CD4-positive, alpha-beta T cell treated with Interleukin-4 for 4 hours (primary cell): Measurements from ENCODE around the gene SH3BGRL2.
"Not testable (repeated sequence)": the region's sequence is repeated elsewhere in the genome, so short reads cannot be mapped to it uniquely, and the experiment has no call there.

Experiments
- DNase-seq: peaks from one replicate; pipeline ENCODE4 v3.0.0-alpha.2; 2020

SH3BGRL2 gene

DNA sequence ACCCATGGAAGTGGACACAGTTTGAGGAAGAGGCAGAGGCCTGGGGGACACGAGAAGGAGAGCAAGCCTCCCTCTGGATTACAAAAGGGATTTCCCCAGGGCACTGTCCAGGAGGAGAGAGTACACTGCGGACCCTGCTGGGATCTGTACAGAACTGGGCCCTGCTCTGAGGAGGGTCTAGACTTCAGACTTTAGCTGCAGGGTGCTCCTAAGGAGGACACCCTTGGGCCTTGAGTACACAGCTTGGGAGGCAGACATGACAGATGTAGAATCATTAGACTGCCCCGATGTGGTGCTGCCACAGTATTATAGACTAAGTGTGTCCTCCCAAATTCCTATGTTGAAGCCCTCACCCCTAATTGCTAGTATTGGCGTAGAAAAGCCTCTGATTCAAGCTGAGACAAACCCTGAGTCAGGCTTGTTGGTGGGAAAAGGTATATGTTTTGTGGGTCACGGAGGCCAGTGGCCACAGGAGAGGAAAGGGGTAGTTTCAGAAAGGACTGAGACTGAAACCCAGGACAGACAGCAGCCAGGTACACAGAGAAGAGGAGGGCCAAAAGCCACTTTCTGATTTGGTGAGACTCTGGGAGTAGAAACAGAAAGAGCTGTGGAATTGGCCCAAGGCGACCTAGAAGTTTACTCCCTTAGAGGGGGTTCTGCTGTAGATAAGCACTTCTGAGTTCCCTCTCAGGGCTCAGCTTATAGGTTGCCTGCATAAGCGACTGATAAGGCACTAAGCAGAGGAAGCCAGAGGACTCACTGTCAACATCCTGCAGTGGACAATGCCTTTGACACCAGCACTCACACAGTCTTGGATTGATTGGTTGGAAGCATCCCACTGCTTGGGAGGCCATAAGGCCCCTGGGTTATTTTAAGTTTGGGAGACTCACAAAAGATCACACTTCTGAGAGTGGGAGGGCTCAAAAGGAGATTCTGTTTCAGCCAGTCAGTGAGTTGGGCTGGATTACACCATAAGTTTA, 16.5 kb upstream of the SH3BGRL2 start:
- DNase-seq = no peak

DNA sequence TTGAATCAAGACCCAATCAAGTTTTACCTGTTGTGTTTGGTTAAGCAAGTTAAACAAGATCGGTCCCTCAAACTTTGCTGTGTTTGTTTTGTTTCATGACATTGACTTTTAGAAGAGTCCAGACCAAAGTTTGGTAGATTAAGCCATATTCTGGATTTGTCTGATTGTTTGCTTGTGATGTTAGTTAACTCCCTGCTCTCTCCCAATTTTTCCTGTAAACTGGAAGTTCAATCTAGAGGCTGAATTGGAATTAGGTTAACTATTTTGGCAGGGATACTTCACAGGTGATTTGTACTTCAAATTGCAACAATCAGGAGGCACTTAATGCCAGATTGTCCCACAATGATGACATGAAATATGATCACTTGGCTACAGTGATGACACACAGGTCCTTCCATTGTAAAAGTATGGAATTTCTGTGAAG, 13.6 kb upstream of the SH3BGRL2 start:
- DNase-seq = no peak

DNA sequence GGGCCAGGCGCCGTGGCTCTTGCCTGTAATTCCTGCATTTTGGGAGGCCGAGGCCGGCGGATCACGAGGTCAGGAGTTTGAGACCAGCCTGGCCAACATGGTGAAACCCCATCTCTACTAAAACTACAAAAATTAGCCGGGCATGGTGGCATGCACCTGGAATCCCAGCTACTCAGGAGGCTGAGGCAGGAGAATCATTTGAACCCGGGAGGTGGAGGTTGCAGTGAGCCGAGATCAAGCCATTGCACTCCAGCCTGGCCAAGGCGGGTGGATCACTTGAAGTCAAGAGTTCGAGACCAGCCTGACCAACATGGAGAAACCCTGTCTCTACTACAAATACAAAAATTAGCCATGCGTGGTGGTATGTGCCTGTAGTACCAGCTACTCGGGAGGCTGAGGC, 12.7 kb upstream of the SH3BGRL2 start:
- not testable (repeated sequence) for DNase-seq

DNA sequence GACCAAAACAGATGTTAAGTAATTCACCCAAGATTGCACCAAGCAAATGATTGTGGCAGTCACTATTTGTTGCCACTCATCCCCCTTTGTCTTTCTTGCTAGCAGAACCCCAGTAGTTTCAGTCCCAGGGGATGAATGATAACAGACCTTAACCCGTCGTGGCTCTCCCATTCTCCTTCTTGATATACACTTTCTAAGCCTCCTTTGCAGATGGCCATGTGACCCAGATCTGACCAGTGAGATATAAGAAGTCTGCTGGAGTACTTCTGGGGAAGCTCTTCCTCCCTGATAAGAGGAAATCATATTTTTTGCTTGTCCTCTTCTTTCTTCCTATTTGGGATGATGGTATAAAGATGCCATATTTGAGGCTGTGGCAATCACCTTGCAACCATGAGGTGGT, 9.6 kb upstream of the SH3BGRL2 start:
- DNase-seq = no peak

DNA sequence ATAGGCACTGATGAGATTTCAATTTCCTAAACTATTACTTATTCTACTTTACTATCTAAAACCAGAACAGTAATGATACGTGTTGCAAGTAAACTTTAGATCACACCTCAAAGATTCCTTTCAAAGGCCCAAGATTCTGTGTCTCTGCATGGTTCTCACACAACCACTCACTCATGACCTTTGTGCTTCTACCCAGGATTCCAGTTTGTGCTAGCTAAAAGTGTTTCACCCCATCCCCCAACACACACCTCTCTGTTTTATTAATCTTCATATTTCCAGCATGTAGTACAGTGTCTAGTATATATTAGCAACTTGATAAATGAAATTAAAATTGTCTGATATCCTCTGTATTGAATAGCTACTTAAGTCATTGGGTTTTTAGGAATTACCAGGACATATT, 8.8 kb upstream of the SH3BGRL2 start:
- no peak for DNase-seq

DNA sequence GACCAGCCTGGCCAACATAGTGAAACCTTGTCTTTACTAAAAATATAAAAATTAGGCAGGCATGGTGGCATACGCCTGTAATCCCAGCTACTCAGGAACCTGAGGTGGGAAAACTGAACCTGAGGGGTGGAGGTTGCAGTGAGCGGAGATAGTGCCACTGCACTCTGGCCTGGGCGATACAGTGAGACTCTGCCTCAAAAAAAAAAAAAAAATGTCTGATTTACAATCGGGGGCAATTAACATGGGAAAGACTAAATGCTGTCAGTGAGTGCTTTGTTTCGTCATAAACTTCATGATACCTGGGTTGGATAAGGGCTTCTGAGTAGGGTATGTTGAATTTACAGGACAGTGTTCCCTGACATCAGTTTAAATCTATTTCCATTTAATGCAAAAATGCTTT, 8.0 kb upstream of the SH3BGRL2 start:
- DNase-seq = no peak

DNA sequence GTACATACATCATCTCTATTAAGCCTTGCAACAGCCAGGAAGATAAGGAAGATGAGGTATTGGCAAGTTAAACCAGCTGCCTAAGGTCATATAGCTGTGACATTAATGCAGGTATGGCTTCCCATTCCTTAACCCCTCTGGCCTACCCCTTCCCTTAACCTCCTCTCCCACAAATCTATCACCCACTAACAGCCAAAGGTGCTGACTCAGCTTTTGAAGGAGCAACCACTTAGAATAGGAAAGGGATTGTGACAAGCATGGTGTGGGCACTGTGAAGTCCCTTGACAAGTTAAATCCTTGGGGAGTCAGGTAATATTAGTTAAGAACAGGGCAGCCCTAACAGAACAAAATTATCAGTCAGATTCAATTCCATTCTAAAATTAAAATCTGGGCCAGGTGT, 5.4 kb upstream of the SH3BGRL2 start:
- DNase-seq = no peak

DNA sequence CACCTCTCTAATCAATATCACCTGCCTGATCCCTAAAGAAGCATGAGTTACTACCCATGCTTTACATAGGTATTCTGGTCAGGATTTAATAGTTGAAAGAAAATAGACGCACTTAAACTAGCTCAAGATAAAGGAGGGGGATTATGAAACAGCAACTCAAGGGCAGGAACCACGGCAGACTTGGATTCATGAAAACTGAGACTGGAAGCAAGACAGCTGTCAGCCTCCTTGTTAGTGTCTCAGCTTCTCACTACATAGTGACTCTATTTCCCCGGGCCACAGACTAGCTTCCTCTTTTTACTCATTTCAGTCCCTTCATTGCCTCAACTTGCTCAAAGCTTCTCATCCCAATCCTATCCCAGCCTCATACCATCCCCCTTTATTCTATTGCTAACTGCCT, 4.3 kb upstream of the SH3BGRL2 start:
- no peak for DNase-seq

DNA sequence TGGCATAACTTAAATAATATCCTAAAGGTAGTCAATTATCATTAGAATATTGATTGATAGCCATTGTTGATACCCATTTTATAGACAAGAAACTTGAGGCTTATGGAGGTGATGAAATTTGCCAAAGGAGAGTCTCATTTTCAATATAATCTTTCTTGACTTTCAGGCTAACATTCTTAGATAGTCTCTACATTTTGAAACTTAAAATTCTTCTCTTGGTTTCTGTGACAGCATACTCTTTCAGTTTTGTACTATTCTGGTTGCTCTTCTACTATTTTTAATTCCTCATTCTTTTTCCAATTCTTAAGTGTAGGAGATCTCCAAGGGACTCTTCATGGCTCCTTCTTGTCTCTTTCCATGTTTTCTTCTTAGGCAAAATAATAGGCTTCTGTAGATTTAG, 3.7 kb upstream of the SH3BGRL2 start:
- DNase-seq = no peak

DNA sequence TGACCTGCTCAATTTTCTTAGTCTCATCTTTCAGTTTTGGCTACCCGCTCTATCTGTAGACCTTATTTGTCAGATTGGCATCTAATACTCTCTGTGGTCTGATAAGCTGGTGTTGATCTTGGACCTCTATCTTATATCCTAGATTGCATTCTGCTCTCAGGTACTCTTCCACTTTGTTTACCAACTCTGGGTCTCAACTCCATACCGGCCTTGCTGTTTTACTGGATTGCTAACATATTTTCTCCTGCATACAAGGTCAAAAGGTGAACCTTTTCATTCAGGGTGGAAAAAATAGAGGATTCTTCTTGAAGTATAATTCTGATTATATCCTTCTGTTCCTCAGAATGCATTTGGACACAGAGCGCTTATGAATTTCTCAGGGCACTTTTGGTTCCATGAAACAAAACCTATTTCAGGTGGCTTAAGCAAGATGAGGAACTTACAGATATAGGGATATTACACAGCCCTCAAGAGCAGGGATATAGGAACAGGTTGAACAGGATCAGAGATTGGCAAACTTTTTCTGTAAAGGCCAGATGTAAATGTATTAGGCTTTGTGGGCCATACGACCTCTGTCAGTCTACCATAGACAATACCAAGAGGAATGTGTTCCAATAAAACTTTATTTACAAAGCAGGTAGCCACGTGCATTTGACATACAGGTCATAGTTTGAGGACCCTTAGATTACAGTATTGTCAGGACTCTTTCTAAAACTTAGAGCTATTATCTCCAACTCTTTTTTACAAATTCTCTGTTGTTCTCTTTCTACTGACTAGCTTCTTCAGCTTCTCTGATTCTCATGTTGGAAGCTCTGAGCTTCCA, 2.5 kb upstream of the SH3BGRL2 start:
- DNase-seq = no peak

DNA sequence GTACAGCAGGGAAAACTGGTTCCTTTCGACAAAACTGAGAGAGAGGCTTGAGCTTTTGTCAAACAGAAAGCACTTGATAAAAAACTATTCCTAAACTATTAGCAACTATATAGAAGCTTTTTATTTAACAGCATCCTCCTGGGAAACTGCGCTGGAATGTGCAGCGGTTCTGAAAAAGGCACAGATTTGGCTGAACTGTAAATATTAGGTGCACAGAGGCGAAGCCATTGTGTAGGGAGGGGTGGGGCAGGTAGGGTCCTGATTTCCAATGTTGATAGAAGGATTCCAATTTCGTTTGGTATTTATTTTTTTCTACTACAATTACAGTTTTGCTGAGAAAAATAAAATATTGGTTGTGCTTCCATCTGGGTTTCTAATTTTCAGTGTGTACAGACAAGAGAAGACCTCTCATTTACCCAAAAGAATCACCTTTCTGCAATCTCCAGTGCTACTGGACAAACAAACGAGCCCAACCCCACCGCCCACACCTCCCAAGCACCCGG, 698 bp upstream of the SH3BGRL2 start:
- no peak for DNase-seq

DNA sequence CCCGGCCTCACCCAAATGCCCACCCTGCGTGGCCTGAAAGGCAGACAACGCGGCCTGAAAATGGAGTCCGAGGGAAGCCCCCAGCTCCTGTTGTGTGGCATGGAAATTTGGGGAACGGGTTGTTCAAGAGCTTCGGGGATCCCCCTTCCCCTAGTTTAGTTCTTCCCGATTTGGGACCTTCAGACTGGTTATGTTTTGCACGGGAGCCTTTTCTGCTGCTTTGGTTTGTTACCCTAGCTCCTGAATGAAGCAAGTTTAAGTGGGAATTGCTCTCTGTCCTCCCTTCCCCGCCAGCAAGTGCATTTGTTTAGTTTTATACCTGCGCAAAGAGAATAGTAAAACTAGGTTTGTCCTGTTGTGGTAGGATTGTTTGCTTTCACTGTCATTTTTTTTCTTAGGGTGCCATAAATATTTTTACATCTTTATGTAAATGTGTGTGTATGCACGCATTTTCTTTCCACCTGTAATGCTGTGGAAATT, 604 bp downstream of the SH3BGRL2 start:
- DNase-seq = no peak

DNA sequence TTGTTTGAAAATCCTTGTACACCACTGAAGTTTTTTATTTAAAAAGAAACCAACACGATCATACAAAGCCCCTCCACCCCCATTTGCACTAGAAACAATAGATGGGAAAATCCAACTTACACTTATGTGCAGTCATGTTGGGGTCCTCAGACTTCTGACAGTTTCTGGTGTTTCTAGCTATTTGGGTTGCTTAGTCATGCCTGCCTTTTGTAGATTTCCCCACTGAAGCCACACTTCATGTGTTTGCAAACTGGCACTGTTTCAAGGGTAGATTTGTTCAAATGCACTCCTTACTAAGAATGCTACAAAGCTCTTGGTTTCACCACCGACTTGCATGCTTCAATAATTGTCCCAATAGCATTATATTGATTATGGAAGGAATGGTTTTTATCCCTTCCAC, 1.5 kb downstream of the SH3BGRL2 start:
- no peak for DNase-seq

DNA sequence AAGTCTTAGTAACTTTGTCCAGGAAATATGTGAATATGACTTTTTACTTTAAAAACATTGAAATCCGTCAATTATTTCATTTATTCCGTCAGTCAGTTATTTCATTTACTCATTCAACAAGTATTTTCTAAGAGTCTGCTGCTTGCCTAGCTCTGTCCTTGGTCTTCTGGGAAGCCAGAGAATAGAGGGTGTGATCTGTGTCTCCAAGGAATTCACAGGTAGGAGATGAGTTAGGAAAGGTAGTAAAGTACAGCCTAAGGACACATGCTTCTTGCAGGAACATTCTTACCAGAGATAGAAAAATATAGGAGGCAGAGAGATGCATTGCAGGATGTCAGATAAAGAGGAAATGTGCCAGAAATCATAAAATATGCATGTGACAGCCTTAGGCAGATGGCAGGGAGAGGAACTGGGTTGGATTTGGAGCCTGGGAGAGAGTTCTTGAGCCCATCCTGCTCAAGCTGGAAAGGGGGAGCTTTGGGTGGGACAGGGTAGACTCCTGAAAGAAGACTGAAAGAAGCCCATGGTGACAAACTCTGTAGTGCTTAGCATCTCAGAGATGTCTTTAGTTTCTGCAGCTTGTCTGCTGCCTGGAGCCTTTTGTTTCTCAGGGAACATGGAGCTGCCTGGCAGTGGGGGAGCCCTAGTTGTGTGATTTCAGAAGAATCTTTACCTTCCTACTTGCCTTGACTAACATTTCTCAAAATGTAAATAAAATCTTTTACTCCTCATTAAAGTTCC, 3.5 kb downstream of the SH3BGRL2 start:
- DNase-seq = no peak

DNA sequence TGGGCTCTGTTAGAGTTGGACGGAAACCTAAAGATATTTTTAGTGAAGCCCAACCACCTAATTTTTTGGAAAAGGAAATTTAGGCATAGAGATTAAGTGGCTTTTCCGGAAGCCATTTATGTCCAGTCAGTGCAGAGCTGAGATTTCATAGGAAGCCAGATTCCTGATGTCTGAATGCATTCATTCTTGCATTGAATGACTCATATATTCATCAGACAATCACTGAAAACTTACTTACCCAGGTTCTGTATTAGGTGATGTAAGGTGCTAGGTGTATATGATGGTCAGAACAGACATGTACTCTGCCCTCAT, 4.1 kb downstream of the SH3BGRL2 start:
- DNase-seq = no peak

DNA sequence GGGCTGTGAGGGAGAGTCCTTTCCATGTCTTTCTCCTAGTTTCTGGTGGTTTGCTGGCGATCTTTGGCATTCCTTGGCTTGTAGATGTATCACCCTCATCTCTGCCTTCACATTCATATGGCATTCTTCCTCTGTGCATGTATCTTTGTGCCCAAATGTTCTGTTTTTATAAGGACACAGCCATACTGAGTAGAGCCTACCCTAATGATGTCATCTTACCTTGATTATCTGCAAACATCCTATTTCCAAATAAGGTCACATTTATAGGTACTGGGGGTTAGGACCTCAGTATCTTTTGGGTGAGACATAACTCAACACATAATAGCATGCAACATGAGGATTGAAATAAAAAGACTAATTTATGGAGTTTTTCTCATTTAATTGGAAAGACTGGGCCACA, 5.5 kb downstream of the SH3BGRL2 start:
- no peak for DNase-seq

DNA sequence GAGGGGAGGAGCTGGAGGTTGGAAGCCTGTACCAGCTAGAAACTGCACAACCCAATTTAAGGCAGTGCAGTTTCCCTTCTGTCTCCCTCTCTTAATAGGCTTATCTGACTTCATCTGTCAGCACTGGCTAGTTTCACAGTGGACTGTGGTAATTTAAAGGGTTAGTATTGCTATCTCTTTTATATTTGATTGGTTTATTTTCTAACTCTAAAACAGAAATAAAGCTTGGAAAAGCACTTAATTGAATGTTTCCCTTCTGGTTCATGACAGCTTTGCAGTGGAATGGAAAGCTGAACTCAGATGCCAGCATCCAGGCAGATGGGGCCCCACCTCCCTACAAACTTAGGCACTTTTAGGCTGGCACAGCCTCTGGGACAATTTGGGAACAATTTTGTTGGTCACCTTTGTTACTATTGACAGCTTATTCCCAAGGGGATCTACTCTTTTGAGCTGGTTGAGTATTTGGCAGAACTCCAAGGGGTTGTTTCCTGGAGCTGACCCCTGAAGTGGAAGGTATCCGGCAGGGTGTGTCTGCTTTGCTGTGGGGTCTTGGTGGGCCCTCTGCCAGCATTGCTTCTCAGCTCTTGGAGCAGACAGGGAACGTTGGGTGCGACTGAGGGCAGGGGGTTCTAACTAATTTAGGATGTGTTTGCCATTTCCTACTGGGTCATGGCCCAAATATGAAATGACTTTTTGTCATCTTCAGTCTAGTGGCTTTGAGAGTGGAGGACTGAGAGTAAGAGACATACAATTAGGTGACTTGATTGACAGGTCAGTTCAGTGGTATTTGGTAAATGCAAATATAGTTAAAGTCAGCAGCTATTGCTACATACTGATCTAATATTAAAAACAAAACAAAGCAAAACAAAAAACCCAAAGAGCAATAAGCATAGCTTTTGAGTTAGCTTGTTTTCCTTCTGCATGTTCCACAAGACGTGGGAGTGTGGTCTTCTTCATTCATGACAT, 9.3 kb downstream of the SH3BGRL2 start:
- DNase-seq = no peak

DNA sequence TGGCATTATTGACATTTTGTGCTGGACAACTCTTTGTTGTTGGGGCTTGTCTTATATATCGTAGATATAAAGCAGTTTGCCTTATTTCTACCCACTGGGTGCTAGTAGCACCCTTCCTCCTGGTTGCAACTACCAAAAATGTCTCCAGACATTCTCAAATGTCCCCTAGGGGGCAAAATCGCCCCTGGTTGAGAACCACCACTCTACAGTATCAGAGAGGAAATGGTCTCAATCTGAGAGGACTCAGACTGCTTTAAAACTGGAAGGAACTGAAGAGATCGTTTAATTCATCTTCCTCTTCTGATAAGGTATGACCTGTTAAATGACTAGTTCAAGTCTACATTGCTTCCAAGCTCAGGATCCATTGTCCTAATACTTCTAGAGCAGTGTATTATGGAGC, 14.9 kb downstream of the SH3BGRL2 start:
- peak; percentile 4 for DNase-seq

DNA sequence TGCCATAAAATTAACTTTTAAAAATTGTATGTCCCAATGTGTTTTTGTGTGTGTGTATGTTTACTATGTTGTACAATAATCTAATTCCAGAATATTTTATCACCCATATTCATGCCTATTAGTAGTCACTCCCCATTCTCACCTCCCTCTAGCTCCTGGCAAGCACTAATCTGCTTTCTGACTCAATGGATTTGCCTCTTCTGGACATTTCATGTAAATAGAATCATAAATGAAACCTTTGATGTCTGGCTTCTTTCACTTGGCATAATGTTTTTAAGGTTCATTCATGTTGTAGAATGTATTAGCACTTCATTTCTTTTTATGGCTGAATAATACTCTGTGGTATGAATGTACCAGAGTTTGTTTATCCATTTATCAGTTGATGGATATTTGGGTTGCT, 15.4 kb downstream of the SH3BGRL2 start:
- DNase-seq = no peak

DNA sequence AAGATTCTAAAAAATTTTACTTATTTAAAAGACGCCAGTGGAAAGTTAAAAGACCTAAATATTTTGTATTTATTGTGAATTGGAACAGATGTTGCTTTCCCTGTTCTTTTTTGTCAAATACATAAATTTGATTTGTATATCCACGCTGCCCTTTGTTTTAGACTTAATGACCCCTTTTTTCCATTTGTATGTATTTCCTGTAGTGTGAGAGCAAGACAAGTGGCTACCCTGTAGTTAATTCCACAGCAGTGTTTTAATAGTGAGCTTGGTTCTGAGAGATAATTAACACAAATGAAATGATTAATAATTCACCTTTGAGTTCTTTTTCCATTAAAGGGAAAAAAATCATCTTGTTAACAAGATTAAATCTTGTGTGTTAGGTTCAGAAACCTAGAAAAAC, 16.6 kb downstream of the SH3BGRL2 start:
- DNase-seq = no peak

DNA sequence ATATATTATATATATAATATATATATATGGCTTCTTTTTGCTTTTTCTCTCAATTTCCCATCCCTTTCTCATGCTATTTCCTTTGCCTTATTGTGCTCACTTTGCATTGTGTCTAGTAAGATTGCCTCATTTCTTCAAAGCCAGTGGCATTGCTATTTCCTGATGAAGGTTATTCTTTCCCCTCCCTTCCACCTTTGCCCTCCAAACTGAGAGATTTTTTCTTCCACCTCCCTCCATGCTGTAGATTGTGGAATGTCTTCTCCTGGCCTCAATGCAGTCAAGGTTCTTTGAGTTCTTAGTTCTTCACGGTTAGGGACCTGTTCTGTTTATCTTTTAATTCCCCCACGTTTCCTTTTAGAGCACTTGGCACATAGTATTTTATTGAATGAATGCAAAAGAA, 17.2 kb downstream of the SH3BGRL2 start:
- no peak for DNase-seq

DNA sequence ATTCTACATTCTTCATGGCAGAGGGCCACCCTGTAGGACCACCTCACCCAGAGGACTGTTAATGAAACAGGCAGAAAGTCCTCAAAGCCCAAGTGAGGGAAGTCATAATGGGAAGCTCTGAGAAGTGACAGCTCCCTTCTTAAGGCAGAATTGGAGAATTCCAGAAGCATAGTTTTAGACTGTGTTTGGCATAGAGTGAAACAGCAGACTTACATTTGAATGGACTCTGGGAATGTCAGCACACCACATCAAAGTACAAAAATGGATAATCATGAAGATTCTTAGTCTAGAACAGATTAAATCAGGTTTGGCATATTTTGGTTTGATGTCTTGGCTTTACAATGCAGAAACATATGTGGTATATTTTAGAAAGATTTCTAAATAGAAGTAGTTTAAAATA, 17.9 kb downstream of the SH3BGRL2 start:
- DNase-seq = no peak
